ENCODE data around the gene TECRL.

The TECRL gene

DNA sequence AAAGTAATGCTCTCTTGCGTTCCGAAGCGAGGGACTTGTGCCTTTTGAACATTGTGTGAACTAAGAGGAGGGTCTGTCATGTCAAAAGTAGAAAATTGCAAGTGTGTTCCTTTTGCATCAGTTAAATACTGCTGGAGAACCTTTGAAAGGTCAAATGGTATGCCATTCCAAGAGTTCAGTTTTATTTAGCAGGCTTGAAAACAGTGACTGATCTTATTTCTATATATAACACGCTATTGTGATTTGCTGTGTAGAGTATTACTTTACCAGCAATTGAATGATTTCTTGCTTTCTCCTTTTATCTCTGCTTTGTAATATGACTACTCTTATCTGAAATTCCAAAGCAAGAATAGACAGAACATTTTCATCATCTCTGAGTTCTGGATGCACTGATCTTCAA is at the start of gene TECRL:
Gene TECRL (minus strand): TSS at position 151 of the 400 bp plus-strand sequence. CDS start 99 bp downstream, at position 52.
- DNase-seq = no peak

- no peak for DNase-seq
These were observed 23.4 kb upstream of the TECRL start for GRCh38 chr4:64432674-64433073.

DNA sequence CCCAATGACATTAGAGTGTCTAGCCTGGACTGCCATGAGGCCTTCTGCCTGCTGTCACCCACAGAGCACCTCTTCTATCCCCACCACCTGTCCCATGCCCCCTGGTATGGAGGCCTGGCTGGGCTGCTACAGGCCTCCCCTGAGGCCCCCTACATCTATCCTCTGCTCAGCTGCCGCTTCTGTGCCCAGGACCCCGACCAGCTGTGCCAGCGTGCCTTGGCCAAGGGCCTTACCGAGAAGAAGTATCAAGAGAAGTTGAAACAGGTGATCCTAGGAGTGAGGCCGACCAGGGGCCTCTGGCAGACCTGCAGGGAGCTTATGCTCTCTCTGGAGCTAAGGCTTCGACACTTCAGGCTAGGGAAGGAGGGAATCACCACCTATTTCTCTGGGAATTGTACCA is 21.7 kb upstream of the TECRL start:
- no peak for DNase-seq

DNA sequence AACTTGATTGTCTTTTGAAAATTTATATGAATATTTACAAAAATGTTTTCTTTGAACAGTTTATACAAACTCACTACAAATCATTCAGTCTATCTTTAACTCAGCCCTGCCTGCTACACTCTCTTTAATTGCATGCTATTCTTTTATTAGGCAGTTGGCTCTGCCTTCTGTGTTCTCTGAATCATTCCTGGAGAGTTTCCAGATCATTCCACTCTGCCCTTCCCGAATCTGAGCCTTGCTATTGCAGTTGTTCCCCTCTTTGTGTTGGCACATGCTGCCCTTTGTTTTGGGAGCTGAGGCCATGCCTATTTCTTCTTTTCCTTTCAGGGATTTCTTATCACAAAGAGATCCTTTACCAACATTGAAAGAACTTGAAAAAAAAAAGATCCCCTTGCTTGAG is 8.7 kb upstream of the TECRL start:
- no peak for DNase-seq

GRCh38 chr4:64407000-64407399 is 2.2 kb downstream of the TECRL start:
- no peak for DNase-seq

- DNase-seq = no peak
These were observed 3.5 kb downstream of the TECRL start for GRCh38 chr4:64405761-64406160.

GRCh38 chr4:64402684-64403083 is 6.6 kb downstream of the TECRL start:
- DNase-seq = no peak

GRCh38 chr4:64399313-64400109 is 9.7 kb downstream of the TECRL start:
- DNase-seq = no peak

DNA sequence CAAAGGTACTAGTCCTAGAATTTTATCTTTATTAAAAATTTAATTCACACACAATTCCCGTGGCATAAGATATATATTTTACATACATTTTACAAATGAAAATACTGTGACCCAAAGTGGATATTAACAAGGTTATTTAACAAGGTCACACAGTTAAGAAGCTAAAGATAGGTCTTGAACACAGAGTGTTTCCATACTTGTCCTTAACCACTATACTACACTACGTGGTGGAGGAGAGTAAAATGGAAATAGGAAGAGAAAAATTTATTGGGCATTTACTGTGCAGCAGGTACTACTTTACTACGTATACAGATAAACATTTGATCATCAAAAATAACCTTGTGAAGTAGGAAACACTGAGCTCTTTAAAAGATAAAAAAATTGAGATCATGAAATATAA is 14.8 kb downstream of the TECRL start:
- DNase-seq = no peak

GRCh38 chr4:64388252-64388651 is 21.0 kb downstream of the TECRL start:
- no peak for DNase-seq

DNA sequence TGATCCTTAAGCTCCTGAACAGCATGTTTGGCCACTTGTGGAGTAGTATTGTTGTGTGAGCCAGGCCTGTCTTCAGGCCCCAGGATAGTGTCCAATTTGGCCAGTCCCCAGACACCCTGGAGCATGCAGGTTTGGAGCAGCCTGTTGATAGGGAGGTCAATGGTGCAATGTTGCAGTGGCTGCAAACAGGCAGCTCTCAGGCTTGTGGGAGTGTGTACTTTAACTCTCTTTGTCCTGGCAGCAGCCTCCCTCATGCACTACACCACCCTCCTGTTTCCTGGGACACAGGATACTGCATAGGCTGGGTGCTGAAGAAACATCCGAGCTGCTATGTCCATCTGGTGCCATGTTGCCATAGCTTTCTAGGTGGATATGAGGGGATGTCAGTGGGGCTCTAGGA is 24.0 kb downstream of the TECRL start:
- DNase-seq = no peak

DNA sequence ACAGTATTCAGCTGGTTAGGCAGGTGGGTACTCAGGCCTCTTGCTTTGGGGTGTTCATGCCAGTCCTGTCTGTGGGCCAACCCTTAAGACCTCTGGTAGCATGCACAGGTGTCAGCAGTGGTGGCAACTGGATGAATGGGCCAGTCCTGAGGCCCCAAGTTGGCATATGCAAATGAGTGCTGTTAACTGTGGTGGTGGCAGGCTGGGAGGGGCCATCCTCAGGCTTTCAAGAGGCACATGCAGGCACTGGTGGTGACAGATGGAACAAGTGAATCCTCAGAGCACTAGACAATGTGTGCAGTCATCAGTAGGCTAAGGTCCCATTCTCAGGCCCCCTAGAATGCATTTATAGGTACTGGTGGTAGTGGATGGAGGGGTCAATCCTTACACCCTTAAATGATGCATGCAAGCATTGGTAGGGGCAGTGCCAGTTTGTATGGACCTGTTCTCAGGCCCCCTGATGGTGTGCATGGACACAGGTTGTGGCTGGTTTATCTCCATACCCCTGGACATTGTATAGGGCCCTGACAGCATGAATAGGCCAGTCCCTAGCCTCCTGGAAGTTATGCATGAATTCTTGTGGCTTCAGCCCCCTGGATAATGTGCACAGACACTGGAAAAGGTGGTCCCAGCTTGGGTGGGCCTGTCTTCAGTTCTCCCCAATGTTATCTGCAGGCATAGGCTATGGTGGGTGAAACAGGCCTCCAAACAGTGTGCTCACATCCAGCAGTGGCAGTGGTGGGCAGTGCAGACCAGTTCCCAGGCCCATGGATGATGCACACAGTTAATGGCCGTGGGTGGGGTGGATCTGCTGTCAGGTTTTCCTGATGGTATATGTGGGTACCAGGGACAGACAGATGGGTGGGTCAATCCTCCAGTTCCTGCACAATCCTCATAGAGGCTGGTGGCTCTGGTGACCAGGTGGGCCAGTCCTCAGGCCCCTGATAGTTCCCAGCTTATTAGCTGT is 24.7 kb downstream of the TECRL start:
- no peak for DNase-seq

GRCh38 chr4:64368741-64369140 is 40.5 kb downstream of the TECRL start:
- no peak for DNase-seq

DNA sequence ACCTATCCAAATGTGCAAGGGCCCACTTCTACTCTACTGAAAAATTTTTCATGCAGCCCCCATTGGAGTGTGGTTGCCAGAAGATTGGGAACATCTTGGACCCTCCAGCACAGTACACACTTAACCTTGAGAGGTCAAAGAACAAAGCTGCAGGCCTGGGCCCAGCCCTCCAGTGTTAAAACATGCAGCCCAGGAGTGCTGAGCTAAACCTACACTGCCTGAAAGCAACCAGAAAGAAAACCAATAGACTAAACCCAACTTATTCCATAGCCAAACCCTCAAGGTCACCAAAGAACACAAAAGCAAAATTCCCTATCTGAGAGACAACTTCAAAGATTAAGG is 47.9 kb downstream of the TECRL start:
- no peak for DNase-seq

DNA sequence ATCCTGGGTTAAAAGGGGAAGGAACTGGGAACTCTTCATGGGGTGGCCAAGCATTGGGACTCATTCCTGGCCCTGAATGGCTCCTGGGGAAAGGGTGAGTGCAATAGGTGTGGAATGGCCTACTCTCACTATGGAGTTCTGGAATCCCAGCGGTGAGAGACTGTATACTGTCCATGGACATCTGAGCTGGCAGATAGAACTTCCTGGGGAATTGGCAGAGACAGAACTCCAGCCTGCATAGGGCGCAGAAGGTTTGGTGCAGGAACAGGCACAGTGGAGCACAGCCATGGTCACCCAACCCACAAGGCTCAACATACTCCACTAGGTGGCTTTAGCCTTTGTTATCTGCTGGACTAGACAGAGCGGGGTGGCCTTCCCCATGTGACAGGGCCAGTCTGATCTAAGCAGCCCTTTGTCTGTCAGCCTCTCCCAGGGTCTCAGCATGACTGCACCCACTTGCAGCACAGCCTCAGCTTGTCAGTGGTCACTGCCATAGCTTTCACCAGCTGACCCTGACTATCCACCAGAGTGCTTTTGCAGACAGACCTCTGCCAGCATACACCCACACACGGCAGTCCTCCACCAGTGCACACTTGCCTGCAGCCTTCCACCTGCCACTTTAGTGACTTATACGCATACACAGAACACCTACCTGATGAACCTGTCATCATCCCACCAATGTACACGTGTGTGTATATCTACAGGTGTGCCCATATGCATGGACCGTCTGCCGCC is 48.4 kb downstream of the TECRL start:
- no peak for DNase-seq

DNA sequence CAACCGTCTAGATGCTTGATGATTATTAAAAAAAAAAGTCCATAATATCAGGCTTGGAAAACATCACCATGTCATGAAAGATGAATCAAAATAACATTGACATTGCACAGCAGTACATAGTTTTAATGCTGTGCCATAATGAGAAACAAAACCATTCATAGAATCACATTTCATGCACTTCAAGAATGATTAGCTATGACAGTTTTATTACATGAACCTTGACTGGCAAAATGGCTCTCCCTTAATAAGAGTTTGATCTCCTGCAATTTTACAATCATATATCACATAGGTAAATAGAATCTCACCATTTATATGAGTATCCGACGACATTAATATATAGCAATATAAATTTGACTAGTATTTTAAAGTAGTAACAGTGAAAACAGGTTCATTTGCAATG is 49.8 kb downstream of the TECRL start:
- no peak for DNase-seq

DNA sequence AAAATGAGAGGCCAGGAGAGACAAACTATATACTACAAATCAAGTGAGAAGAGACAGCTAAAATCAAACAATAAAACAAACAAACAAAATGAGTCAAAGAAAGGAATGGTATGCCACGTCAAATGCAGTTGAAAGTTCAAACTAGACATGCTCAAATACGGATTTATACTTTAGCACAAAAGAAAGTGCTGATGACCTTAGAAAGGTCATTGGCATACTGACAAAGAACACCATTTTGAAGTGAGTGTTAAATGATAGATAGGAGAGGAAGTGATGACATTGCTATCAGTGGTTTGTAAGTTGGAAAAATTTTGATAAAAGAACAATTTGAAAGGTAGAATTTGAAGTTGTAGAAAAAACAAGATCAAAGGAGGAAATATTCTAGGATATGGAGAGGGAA is 55.3 kb downstream of the TECRL start:
- DNase-seq = no peak

- DNase-seq = no peak
These were observed 67.5 kb downstream of the TECRL start for GRCh38 chr4:64341711-64342110.

DNA sequence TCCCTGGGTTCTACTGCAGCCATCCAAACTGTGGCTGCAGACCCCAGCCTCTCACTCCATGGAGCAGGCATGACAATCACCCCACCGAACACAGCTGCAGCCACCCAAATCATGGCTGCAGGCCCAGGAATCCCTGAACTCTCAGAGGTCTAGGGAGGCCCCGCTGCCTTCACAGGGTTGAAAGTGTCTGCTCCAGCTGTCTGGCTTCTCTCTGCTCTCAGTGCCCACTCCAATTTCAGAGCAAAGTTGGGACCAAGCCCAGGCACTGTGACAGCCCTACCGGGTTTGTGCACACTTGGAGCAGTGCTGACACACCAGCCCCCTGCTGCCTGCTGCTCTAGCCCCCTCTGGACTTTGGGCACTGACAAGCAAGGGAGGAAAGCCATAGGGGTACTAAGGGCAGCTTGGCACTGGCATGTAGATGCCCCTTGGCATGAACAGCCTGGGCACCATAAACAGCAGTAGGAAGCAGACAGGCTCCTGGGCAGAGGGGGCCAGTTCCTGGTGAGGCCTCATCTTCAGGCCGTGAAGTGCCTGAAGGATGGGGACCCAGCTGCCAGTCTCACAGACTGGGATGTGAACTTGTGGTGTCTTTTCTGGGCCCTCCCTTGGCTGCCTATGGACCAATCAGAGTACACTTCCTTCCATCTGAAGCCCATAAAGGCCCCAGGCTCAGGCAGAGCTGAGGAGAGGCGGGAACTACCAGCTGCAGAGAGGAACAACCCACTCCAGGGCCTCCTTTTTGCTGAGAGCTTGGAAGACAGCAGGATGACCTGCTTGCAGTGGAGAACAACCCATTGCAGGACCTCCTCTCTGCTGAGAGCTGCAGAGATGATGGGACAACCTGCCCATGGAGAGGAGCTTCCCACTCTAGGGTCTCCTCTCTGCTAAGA is 68.8 kb downstream of the TECRL start:
- DNase-seq = no peak

GRCh38 chr4:64334964-64335363 is 74.3 kb downstream of the TECRL start:
- DNase-seq = no peak

GRCh38 chr4:64330143-64330542 is 79.1 kb downstream of the TECRL start:
- no peak for DNase-seq

- DNase-seq = no peak
These were observed 82.0 kb downstream of the TECRL start for GRCh38 chr4:64327237-64327636.
